ENCODE results near the gene SOCS2.
"Not testable (repeated sequence)": the region's sequence is repeated elsewhere in the genome, so short reads cannot be mapped to it uniquely, and the experiment has no call there.

SOCS2 gene

DNA sequence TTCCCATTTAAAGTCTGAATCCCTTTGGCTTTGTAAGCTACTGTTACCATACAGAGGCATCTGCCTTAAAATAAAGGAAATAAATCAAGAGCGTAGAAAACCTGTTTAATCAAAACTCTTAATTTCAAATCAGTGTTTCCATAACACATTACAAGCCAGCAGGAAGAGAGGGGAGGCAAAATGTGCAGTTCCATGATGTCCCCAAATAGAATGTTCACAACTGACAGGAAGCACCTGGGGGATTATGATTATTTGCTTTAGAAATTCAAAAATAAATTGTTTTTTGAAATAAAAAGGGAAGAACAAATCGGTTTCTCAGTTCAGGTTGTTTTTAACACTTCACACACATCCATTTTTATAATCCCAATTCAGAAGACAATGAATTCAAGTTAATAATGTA is 21.4 kb downstream of the SOCS2 start:
- DNase-seq (ENCODE audit: low read depth, low spot score): no peak

DNA sequence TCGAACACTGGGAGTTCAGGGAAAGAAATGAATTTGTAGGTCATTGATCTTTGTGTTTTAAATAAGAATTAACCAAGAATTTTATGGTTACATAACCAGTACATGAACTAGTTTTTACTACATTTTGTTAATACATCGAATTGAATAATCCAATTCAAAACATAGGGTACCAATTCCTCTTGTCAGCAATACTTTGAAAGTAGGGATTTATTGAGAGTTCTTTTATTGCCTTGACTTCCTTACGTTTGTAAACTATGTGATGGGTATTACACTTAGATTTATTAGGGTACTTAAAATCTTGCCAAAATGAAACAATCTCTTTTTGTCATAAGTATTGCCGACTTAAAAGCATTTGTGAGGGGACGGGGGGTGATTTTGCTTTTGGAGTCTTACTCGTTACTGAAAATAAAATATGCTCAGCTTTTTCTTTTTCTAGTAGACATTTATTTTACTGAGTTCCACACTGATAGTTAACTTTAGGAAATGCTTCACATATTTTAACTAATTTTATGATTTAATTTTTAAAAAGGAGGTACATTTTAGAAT is 22.4 kb downstream of the SOCS2 start:
- no peak for DNase-seq (ENCODE audit: low read depth, low spot score)

GRCh38 chr12:93595351-93595750 is 22.9 kb downstream of the SOCS2 start:
- no peak for DNase-seq (ENCODE audit: low read depth, low spot score)

DNA sequence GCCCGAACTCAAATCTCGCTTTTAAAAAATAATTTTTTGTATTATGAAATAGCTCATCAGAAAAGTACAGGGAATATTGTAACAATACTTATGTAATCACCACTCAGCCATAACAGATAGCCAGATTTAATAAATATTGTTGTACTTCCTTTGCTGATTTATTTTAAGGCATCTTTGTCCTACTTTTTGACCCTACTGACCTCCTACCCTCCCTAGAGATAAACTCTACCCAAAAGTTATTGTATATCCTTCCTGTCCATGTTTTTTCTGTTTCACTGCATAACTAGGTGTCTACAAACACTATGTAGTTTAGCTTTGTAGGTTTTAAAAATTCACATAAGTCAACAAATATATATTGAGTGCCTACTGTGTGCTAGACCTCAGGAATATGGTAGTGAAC is 25.1 kb downstream of the SOCS2 start:
- DNase-seq (ENCODE audit: low read depth, low spot score): no peak

DNA sequence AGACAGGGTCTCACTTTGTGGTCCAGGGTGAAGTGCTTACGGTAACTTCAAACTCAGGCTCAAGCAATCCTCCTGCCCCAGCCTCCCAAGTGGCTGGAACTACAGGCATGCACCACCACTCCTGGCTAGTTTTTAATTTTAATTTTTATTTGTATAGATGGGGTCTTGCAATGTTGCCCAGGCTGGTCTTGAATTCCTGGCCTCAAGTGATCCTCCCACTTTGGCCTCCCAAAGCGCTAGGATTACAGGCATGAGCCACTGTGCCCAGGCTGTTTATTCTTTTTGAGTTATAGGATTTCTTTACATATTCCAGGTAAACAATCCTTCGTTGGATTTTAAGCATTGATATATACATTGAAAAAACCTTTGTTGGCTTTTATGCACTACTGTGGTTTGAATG is 26.7 kb downstream of the SOCS2 start:
- DNase-seq (ENCODE audit: low read depth, low spot score): no peak

GRCh38 chr12:93601591-93601990 is 29.1 kb downstream of the SOCS2 start:
- no peak for DNase-seq (ENCODE audit: low read depth, low spot score)

GRCh38 chr12:93602897-93603668 is 30.6 kb downstream of the SOCS2 start:
- no peak for DNase-seq (ENCODE audit: low read depth, low spot score)

GRCh38 chr12:93603762-93604161 is 31.3 kb downstream of the SOCS2 start:
- no peak for DNase-seq (ENCODE audit: low read depth, low spot score)

GRCh38 chr12:93608313-93608712 is 35.8 kb downstream of the SOCS2 start:
- no peak for DNase-seq (ENCODE audit: low read depth, low spot score)

DNA sequence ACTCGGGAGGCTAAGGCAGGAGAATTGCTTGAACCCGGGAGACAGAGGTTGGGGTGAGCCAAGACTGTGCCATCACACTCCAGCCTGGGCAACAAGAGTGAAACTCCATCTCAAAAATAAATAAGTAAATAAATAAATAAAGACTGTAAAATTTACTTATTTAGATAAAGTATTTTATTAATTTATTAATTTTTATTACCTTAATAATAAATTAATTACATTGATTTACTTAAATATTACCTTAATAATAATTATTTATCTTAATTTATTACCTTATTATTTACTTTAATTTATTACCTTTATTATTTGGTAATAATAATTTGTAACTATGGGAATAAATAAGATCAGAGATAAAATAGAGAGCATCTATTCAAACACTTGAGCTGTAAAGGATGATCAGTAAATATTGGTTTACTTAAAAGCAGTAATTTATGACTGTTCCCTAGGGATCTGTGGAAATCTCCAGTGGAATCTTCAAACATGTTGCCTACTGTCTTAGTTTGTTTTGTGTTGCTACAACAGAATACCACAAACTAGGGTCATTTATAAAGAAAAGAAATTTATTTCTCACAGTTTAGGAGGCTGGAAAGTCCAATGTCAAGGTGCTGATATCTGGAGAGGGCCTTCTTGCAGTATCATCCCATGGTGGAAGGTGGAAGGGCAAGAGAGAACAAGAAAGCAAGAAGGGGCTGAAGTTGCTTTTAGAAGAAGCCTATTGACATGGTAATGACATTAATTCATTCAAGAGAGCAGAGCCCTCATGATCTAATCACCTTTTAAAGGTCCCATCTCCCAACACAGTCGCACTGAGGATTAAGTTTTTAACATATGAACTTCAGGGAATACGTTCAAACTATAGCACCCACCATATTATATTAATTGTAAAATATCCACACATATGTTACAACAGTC is 37.1 kb downstream of the SOCS2 start:
- DNase-seq (ENCODE audit: low read depth, low spot score): no peak

- DNase-seq (ENCODE audit: low read depth, low spot score): no peak
These were observed 40.3 kb downstream of the SOCS2 start for GRCh38 chr12:93612776-93613175.

- DNase-seq (ENCODE audit: low read depth, low spot score): no peak
These were observed 42.6 kb downstream of the SOCS2 start for GRCh38 chr12:93614917-93615596.

GRCh38 chr12:93616584-93617101 is 44.2 kb downstream of the SOCS2 start:
- DNase-seq (ENCODE audit: low read depth, low spot score): peak; percentile 75

- DNase-seq (ENCODE audit: low read depth, low spot score): no peak
These were observed 46.5 kb downstream of the SOCS2 start for GRCh38 chr12:93618891-93619410.

DNA sequence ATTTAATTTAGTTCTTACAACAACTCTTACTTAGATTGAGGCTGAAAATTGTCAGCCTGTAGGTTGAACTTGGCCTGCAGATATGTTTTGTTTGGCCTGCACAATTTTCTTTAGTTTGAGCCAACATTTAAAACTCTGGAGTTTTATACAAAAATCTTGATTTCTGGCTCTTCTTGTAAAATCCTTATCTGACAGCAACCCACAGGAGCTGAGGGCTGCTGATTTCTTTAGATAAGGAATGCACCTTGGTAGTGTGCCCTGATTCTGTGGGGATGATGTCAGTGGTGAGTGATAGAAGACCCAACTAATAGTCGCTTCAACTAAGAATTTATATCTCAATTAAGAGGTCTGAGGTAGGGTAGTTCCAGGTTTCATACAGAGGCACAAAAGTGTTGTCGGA is 49.5 kb downstream of the SOCS2 start:
- DNase-seq (ENCODE audit: low read depth, low spot score): no peak

DNA sequence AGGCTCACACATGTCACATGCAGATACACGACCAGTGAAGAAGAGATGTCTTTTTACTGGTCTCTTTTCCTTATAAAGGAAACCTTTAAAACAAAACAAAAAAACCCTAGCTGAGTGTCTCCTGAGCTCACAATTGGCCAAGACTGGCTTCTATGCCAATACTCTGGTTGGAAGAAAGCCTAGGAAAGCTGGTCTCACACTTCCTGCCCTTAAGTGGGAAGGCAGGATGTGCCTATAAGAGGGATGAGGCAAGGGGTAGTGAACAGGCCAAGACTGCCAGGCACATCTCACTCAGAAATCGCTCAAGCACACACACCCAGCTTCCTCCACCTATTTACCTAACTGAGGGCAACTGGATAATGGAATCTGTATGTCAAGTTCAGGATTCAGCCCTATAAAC is 50.0 kb downstream of the SOCS2 start:
- DNase-seq (ENCODE audit: low read depth, low spot score): no peak

DNA sequence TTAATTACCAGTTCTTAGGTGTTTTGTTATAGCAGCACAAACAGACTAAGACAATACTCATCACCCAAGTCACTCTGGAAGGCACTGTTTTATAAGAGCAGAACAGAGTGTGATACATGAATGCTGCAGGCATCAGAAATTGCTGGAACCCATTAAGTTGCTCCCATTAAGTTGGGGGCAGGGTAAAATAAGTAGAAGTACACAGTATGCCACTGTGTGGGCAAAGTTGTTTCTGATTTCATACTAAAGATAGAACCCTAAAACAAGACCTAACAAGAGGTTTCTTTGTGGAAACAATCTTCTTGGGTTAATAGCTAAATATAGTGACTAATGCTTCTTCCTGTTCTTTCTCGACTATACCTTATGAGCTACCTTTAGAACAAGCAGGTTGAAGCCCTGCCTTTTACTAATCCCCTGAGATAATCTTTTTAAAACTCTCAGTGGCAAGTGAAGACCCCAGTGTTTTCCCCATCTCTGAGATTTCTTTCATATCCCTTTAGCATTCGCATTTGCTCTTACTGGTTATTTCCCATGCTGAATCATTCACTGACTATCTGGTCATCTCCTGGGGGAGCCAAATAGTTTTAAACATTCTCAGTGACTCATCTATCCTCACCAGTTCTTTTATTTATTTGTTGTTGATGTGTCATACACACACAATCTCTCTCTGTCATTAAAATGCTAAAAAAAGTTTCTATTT is 52.3 kb downstream of the SOCS2 start:
- no peak for DNase-seq (ENCODE audit: low read depth, low spot score)

DNA sequence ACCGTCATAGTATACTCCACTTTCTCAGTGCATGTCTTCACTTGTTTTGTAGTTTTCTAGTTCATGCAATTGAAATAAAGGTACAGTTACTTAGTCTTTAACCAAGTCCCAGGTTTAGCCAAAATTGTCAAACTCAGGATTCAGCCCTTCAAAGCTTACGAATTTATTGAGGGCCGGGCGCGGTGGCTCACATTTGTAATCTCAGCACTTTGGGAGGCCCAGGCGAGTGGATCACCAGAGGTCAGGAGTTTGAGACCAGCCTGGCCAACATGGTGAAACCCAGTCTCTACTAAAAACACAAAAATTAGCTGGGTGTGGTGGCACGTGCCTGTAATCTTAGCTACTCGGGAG is 52.8 kb downstream of the SOCS2 start:
- DNase-seq (ENCODE audit: low read depth, low spot score): not testable (repeated sequence)

DNA sequence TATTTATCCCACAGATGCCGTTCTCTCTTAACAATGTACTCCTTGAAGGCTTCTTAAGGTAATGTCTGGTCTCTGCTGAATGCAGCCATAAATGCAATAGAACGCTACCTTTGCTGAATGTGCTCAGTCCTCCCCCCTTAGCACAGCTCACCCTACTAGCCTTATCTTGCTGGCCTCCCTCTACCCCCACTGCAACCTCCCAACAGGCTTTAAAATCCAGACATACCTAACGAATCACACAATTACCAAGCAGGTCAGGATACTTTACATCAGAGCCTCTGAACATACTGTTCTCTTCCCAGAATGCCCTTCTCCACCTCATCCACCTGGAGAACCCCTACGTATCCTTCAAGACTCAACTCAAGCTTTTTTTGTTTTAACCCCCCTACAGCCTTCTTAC is 53.7 kb downstream of the SOCS2 start:
- DNase-seq (ENCODE audit: low read depth, low spot score): no peak
